ENCODE results near the gene S100A12.
A peak's percentile ranks its signal among the peaks of the same experiment; 100 is the strongest.
"Not testable (repeated sequence)": the region's sequence is repeated elsewhere in the genome, so short reads cannot be mapped to it uniquely, and the experiment has no call there.

Gene S100A12

DNA sequence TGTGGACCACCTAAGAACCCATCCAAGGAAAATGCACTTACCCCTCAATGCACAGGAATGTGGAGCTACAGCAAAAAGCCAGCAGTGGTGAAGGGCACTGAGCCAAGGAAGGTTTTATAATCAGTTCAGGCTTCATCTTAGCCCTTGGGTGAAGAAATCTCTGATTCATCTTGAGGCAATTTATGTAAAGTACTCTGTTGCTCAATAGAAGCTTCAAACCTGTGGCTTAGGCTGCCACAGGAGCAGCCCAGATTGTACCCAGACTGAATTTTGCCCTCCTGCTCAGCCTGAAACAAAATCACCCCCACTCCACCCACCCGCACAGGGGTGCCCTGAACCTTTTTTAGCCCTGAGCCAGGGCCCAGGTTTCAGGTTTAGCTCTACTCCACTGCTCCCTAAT is at the start of gene S100A12:
S100A12 (minus strand) TSS at position 111 of the 400 bp plus-strand sequence. CDS start 1,029 bp downstream, outside the sequence.
- DNase-seq, result no peak

DNA sequence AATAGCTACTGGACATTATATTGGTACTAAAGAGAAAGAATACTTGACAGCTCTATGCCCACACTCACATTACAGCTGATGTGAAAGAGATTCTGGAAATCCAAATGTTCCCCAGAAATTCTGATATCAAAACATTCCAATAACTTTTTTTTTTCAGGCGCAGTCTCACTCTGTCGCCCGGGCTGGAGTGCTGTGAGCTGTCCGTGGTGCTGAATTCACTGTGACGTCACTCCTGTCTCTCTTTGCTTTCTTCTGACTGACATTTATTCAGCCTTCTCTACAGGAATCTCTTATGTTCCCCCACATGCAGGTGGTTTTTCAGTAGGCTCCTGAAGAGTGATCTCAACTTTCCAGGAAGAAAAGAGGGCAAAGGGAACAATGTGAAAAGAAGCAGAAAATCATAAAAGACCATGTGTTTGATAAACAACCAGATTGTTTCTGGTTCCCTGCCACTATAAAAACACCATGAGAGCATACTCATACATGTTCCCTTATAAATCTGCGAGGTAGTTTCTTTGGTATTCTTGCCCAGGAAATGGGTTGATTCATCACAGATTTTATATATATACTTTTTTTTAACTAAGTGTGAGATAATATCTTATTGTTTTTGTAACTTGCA is 47.1 kb upstream of the S100A12 start:
- peak; percentile 72 for DNase-seq

DNA sequence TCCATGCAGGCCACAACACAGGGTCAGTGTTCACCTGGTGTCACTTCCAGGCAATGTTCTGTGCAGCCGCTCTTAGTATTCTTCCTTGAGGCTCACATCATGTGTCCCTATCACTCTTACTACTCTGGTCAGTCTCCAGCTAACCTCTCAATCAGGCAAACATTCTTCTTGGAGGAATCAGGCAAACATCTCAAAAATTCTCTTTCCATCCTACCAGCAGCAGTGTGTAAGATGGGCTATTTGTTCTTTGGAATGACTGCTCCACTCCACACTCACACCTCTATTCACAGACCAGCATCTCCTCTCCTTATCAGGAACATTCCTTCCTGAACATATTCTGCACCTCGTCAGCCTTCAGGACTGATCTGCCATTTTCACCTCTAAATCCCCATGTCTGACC is 44.9 kb upstream of the S100A12 start:
- DNase-seq, result no peak

DNA sequence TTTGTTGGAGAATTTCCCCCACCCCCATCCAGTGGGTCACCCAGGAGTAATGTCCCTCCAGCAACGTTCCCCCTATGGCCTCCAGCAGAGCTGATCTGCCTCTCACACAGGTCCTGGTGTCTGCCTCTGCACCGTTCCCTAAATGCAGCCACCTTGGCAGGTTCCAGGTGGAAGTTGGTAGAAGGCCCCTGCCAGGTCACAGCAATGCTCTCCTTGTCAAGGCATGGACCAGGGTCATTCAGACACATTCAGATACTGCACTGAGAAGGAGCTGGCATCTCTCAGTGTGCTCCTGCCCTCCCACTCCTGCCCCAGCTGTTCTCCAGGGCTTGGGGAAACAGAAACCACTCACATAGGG is 44.0 kb upstream of the S100A12 start:
- not testable (repeated sequence) for DNase-seq

DNA sequence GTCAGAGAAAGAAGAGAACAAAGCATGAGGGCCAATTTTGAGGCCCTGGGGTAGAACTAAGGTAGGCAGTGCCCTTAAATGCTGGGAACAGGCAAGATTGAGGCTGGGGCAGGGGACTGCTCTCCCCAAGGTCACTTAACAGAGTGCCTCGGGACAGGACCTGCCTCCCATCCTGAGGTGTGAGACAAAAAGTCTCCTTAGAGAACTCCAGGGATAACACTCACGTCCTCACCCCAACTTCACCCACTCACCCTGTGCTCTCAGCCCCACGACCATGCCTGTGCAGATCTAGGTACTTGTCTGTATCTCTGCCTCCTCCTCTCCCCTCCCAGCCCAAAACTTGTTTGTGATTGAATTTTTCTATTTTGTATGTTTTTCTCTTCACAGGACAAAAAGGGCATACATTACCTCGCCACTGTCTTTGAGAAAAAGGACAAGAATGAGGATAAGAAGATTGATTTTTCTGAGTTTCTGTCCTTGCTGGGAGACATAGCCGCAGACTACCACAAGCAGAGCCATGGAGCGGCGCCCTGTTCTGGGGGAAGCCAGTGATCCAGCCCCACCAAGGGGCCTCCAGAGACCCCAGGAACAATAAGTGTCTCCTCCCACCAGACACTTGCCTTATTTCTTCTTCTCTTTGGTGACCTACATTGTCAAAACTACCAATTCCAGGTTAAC is 43.5 kb upstream of the S100A12 start:
- not testable (repeated sequence) for DNase-seq

DNA sequence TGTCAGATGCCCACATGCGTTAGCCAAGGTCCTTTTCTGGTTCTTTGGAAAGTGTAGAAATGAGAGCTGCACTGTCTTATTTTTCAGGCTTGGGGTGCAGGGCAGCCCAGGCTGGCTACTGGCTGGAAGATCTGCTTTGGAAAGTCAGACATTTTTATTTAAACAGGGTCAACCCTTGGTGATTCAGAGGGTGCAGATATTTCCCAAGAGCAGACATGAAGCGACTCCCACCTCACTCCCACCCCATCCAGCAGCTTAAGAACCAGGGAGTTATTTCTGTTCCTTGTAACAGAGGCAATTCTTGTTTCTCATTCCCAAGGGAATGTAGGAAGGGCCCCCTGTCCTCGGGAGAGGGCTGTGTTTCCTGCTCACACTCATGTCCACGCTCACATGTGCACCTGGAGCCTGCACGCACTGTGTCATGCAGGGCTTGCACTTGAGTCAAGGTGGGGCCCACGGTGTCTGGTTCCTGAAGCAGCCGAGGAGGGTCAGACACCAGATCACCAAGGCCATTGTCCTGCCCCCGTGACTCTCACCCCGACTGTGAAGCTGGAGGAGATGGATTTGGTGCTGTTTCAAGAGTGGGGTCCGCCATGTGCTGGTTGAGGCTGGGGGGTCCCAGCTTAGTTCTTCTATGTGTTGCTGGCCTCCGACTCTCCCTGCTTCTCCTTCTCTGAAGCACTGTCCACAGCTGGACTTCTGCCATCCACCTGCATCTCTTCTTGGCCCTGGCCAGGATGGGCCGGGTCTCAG is 41.9 kb upstream of the S100A12 start:
- no peak for DNase-seq

DNA sequence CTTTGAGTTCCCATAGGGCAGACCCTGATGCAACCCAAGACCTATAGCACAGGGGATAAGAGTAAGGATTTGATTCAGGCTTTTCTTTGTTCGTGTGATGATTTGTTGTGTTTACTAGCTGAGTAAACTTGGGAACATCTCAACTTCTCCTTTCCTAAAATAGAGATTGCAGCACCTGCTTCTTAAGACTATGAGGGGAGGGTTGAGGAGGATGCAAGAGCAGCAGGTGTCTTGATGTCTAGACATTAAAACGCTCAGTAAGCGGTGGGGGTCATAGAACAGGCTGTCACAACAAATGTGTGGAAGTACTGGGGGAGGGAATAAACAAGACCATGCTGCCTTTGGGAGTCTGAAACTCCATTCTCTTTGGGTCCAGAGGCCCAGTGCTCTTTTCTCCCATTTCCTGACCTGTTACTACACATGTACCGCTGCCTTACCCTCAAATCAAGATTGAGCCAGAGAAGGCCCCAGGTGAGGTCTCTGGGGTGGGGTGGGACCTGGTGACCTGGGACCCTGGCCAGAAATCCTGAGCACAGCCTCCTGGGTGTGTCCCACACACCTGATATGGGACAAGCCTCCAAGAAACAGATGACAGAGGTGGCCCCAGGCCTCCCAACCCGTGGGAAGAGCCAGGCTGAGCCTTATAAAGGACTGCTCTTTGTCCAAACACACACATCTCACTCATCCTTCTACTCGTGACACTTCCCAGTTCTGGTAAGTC is 40.6 kb upstream of the S100A12 start, which contains the start of gene S100A7A:
S100A7A (plus strand) TSS at position 671 of the 721 bp plus-strand sequence. CDS start 1,563 bp downstream, outside the sequence.
- no peak for DNase-seq

DNA sequence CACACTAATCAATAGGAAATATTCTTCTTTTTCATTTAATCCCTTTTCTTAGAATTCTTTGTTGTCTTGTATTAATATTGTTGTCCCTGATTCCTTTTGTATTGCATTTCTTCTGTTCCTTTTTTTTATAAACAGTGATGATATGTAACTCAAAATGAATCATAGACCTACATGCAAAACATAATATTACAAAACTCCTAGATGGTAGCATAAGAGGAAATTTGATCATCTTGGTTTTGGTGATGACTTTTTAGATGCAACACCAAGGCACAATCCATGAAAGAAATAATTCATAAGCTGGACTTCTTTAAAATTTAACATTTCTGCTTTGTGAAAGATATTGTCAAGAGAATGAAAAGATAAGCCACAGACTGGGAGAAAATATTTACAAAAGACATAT is 38.5 kb upstream of the S100A12 start:
- not testable (repeated sequence) for DNase-seq

DNA sequence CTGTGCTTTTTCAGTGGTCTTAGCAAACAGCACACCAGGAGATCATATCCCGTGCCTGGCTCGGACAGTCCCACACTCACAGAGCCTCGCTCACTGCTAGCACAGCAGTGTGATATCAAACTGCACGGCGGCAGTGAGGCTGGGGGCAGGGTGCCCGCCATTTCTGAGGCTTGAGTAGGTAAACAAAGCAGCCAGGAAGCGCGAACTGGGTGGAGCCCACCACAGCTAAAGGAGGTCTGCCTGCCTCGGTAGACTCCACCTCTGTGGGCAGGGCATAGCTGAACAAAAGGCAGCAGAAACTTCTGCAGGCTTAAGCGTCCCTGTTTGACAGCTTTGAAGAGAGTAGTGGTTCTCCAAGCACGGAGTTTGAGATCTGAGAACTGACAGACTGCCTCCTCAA is 31.9 kb upstream of the S100A12 start:
- not testable (repeated sequence) for DNase-seq

DNA sequence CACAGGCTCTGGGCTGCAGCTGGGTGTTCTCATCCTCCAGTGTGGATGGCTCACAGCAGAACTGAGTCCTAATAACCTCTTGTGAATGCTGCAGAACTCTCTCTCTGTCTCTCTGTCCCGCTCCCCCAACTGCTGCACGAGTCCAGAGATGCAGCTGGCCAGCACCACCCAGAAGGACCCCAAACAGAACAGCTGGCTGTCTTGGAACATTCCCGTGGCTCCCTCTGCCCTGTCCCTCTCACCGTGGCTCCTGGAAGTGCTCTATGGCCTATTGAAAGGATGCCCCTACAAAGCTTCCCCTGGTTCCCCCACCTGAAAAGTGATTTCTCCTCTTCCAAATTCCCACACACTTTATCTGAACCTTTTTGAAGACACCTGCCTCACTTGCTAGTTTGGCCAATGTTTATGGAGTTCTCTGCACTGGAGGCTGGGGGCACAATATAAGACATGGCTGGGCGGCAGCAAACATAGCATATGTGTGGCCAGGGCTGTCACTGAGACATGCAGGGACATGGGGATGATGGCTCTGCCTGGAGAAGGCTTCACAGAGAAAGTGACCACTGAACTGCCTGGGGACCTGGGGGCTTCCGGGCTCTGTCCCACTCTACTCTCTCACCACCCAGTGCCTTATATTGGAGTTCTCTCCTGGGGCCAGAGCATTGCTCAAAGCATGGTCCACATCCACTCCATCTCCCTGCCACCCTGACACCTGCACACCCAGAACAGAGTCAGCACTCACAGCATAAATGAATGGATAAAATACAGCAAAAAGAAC is 30.6 kb upstream of the S100A12 start:
- DNase-seq, result not testable (repeated sequence)

DNA sequence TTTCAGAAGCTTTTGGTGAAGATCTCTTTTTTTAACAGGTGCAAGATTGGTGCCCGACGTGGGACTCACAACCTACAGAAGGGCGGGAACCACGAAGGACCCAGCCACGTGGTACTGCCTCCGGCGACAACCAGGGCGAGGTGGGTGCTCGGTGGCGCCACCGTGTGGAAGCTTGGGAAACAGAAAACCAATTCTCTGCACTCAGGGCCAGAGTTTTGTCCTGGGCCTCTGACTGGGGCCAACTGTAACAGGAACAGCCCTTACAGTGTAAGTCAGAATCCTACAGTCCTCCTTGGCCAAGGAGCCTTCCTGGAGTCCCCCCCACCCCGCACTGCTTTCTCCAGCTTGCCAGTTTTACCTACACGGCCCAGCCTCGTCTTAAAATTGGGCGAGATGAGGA is 29.3 kb upstream of the S100A12 start:
- DNase-seq, result peak; percentile 56

DNA sequence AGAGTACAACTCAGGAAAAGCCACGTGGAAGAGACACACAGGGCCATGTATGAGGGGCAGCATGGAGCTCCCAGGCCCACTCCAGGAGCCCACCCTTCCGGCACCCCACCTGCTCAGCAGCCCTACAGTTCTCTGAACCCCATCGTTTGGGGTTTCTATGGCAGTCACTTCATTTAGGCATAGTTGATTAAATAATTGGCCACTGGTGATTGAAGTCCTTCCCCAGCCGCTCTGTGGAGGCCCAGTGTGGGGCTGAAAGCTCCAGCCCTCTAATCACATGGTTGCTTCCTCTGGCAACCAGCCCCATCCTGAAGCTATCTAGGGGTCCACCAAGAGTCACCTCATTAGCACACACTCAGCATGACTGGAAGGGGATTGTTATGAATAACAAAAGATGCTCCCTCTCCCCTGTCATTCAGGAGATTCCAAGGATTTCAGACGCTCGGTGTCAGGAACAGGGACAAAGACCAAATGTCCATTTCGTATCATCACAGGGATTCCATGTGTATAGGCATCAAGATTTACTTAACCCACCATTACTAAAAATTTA is 28.7 kb upstream of the S100A12 start:
- no peak for DNase-seq

DNA sequence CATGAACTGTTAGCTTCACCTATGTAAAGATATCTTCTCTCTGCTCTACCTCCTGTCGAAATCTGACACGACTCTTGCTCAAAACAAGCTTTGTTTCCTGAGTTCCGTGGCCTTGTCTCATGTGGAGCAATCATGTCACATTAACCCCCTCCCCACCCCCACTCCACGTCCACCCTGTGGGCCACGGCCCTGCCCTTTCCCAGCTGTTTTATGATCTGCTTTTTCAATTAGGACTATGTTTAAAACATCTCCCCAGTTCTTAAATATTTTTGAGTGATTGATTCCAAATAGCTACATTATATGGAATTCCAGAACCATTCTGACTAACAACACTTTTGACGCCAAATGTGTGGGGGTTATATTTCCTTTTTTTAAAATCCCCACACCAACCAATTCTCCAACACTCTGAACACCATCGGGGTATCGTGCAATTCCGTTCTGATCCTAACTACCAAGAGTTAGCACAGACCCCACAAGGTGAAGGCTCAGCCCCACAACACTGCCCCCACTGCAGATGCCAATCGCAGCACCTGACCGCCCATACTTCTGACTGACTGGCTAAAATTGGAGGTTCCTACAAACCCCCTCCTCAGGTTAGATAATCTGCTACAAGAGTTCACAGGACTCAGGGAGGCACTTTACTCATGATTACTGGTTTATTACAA is 28.1 kb upstream of the S100A12 start:
- DNase-seq, result no peak

DNA sequence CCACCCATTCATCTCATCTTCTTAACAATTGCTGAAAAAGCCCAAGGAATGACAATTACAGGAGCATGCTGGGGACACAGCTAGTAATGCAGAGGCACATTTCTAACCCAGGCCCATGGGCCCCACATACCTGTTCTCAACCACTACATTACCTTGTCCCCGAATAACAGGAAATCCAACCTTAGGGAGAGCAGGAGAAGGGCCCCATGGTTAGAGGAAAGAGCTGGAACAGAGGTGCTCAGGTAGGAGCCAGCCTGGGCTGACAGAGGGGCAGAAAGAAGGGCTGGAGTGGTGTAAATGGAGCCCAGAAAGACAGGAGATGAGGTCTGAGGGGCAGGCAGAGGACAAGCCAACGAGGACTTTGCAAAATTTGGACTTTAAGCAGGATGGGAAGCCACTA is 26.8 kb upstream of the S100A12 start:
- no peak for DNase-seq

DNA sequence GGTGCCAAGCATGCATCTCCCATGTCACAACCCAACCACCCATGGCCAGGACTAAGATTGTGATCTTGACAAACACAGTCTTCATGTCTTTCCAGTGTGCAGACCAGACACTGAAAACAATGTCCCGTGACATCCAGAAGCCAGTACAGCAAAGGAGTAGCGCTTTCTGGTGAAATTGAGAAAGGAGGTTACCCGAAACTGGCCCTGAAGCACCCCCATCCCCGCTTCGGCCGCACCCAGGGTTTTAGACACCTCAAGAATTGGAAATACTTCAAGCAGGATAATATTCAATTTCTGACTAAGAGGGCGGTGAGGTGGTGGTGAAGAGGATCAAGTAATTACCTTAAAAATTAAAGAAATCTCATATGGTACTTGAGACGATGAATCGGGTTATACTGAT is 26.0 kb upstream of the S100A12 start:
- no peak for DNase-seq

DNA sequence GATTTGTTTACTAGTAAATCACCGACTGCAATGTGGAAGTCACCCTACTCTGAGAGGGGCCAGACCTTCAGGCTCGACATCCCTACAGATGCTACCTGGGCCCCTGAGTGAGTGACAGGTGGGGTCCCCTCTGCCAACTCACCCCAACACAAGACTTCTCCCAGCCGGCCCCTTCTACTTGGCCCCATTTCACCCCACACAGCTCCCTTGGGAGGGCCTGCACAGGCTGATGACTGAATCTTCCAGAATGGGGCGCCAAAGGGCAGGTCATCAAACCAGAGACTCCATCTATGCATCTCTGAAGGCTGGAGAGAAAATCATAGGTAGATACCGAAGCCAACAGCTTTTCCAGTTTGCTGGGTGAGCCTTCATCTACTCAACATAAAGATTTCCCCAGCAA is 24.8 kb upstream of the S100A12 start:
- no peak for DNase-seq

DNA sequence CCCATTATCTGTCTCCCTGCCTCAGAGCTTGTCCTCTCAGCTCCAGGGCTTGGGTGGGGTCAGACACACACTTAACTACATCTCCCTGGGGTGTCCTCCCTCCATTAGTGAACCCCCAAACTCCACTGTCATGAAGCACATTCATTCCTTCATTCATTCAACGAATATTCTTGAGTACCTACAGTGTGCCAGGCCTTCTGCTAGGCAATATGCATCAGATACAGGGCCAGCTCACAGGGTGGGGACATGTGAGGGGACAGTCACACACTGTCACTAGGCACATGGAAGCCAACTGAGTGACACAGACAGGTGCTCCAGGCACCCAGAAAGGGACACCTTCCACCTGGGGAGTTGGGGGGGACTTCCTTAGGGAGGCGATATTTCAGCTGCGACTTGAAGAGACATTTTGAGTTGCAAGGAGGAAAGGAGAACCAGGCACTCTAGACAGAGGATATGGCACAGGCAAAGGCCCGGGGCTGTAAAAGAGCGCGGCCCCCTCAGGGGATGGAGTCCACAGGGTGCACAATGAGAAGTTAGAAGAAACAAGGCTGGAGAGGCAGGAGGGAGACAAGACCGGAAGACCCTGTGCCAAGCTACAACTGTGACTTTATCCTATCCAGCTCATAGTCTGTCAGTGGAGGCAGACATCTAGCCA is 24.1 kb upstream of the S100A12 start:
- no peak for DNase-seq

DNA sequence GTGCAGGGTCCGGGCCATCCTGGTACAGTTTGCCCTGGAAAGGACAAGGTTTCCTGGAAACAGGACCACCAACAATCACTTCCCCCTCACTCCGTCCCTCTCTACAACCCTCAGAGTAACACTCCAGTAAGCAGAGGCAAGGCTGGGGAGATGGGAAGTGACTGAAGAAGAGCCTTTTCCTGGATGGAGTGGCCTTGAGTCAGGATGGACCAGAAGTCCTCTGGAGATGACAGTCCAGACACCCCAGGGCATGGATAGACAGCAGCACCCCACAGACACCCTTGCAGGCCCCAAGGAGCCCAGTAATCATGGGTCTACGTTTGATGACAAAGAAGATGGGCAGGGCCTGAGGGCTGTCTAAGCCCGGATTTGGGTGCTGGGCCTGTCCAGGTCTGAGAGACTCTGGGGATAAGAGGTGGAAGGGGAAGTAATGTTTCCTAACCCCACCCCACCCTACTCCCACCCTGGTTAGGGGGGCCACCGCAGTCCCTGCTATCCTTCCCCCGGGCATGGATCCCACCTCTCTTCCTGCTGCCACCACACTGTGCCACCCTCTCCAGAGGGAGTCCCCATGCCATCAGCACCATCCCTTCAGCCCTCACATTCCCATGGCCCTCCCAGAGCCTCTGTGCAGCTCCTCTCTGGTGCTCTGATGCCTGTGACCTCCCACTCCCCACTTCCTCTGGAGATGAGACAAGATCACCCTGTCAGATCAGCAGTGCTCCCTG is 22.7 kb upstream of the S100A12 start:
- no peak for DNase-seq

DNA sequence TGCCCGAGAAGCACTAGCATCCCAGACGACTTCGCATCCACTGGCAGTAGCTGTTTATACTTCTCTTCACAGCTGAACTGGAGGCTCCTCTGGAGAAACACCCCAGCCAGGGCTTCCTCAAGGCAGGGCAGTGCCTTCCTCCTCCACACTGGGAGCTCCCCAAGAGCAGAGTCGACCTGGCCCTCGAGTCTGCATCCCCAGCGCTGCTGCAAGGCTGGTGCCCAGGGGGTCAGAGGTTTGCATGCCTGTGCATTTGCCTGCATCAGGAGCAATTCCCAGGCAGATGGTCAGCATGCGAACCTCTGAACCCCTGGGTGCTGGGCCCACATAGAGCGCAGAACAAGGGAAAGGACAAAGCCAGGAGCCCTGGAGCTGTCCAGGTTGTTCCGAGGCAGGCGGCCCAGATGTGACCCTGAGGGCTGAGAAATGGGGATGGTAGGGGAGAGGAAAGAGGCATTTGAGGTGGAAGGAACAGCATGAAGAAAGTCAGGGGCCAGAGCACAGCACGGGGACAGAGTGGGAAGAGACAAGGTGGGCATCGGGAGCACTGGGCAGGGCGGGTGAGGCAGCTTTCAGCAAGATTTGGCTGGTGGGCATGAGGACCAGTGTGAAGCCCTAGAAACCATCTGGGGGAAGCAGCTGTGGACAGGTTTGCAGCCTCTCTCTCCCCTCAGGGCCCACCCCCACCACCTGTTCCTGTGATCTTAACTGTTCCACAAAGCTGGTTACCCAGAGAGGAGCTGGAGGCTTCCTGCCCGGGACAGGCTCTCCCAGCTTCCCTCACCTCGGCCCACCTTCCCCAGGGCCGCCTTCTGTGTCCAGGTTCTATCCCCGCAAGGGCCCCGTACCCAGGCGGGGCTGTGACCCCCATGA is 21.9 kb upstream of the S100A12 start:
- DNase-seq, result no peak
